IMR-90 (cell line): ENCODE results near the gene LINC01488. TPM values are rescaled to one million over a fixed set of nuclear protein-coding genes. Genes with fewer than 3 reads are reported as not detected.
A peak's percentile ranks its signal among the peaks of the same experiment; 100 is the strongest.

Experiments
- ATAC-seq: fragments of 200-7000 bp; cut with Tn5 transposase; 2 replicates; pipeline ENCODE4 v1.9.1; 2020; ENCODE audit warnings: low read depth, mild to moderate bottlenecking, moderate library complexity
- BruUV-seq: library from RNA; stranded (reverse); fragments of 400-500 nt; replicated peaks from 2 replicates; lab custom pipeline; 2021; lab: Mats Ljungman, UMichigan
- CTCF ChIA-PET: fragments of 300-600 bp; formaldehyde crosslinking; extraction: SDS; loops from one replicate; lab custom pipeline; 2021; ENCODE audit warnings: antibody characterized with exemption; lab: Yijun Ruan, JAX
- POLR2A ChIA-PET: fragments of 300-600 bp; sonication (Branson Sonifier 250); formaldehyde crosslinking; loops from one replicate; lab custom pipeline; 2022; ENCODE audit warnings: antibody characterized with exemption; ENCODE audit not compliant: unreplicated experiment; lab: Charles Lee
- DNase-seq: peaks from one replicate; pipeline ENCODE4 v3.0.0; 2013
- H2AFZ ChIP-seq: replicated peaks from 2 replicates; pipeline ENCODE3; 2013; ENCODE audit warnings: low read length, mild to moderate bottlenecking; ENCODE audit not compliant: poor library complexity
- H2AK5ac ChIP-seq: 2 replicates; pipeline ENCODE4 v1.6.1; 2013; ENCODE audit warnings: low read depth, low read length, inconsistent platforms
- H2AK9ac ChIP-seq: replicated peaks from 2 replicates; pipeline ENCODE3; 2013; ENCODE audit warnings: mild to moderate bottlenecking, low read depth, low read length, moderate library complexity; ENCODE audit not compliant: poor library complexity
- H2BK120ac ChIP-seq: 2 replicates; pipeline ENCODE4 v1.6.1; 2013; ENCODE audit warnings: low read depth, low read length, inconsistent platforms
- H2BK15ac ChIP-seq: 3 replicates; pipeline ENCODE4 v1.6.1; 2013; ENCODE audit warnings: low read depth, low read length, inconsistent platforms
- H2BK20ac ChIP-seq: 2 replicates; pipeline ENCODE4 v1.6.1; 2013; ENCODE audit warnings: low read depth, mild to moderate bottlenecking, inconsistent platforms, low read length, moderate library complexity
- H2BK5ac ChIP-seq: 2 replicates; pipeline ENCODE4 v1.6.1; 2013; ENCODE audit warnings: mild to moderate bottlenecking, low read depth, low read length, inconsistent platforms; ENCODE audit not compliant: poor library complexity, severe bottlenecking
- H3K14ac ChIP-seq: replicated peaks from 2 replicates; pipeline ENCODE4 v1.6.1; 2013; ENCODE audit warnings: low read depth, low read length, inconsistent platforms
- H3K18ac ChIP-seq: 2 replicates; pipeline ENCODE4 v1.6.1; 2013; ENCODE audit warnings: low read depth, low read length, control low read depth
- H3K23ac ChIP-seq: 2 replicates; pipeline ENCODE4 v1.6.1; 2013; ENCODE audit warnings: low read depth, low read length, inconsistent platforms
- H3K27ac ChIP-seq: 2 replicates; pipeline ENCODE4 v1.5.1; 2013; ENCODE audit warnings: mild to moderate bottlenecking, control low read depth, low read length; ENCODE audit not compliant: insufficient read depth
- H3K27me3 ChIP-seq: 2 replicates; pipeline ENCODE4 v1.6.1; 2013; ENCODE audit warnings: low read length; ENCODE audit not compliant: control insufficient read depth, insufficient read depth
- H3K36me3 ChIP-seq: 2 replicates; pipeline ENCODE4 v1.6.1; 2013; ENCODE audit warnings: low read length, mixed read lengths; ENCODE audit not compliant: control insufficient read depth, insufficient read depth
- H3K4ac ChIP-seq: 2 replicates; pipeline ENCODE4 v1.6.1; 2013; ENCODE audit warnings: low read depth, low read length, inconsistent platforms
- H3K4me1 ChIP-seq: 2 replicates; pipeline ENCODE4 v1.6.1; 2013; ENCODE audit warnings: low read length, mixed read lengths; ENCODE audit not compliant: control insufficient read depth, insufficient read depth
- H3K4me2 ChIP-seq: 2 replicates; pipeline ENCODE4 v1.6.1; 2013; ENCODE audit warnings: low read depth, mild to moderate bottlenecking, control low read depth, low read length, moderate library complexity
- H3K4me3 ChIP-seq: 2 replicates; pipeline ENCODE4 v1.5.1; 2013; ENCODE audit warnings: low read depth, mild to moderate bottlenecking, control low read depth, low read length, moderate library complexity; ENCODE audit not compliant: insufficient read depth
- H3K56ac ChIP-seq: 2 replicates; pipeline ENCODE4 v1.6.1; 2013; ENCODE audit warnings: low read length, inconsistent platforms; ENCODE audit not compliant: insufficient read depth; ENCODE audit errors: extremely low read depth
- H3K79me1 ChIP-seq, 2 experiments: 2 replicates each; pipeline ENCODE4 v1.6.1; 2013; ENCODE audit warnings: low read length in 2 of 2, inconsistent platforms in 1 of 2, low read depth in 1 of 2
- H3K9ac ChIP-seq: 2 replicates; pipeline ENCODE4 v1.6.1; 2013; ENCODE audit warnings: low read depth, low read length, control low read depth
- H3K9me1 ChIP-seq: 2 replicates; pipeline ENCODE4 v1.6.1; 2013; ENCODE audit warnings: low read length, inconsistent platforms; ENCODE audit not compliant: insufficient read depth
- H3K9me3 ChIP-seq: 2 replicates; pipeline ENCODE4 v1.6.1; 2013; ENCODE audit warnings: low read length; ENCODE audit not compliant: control insufficient read depth, insufficient read depth
- H4K20me1 ChIP-seq: 2 replicates; pipeline ENCODE4 v1.6.1; 2013; ENCODE audit warnings: low read length, inconsistent platforms; ENCODE audit not compliant: insufficient read depth
- H4K5ac ChIP-seq: 2 replicates; pipeline ENCODE4 v1.6.1; 2013; ENCODE audit warnings: mild to moderate bottlenecking, low read depth, low read length, control low read depth
- H4K8ac ChIP-seq, 2 experiments: 2 replicates each; pipeline ENCODE4 v1.6.1; 2013; ENCODE audit warnings: low read depth in 2 of 2, low read length in 2 of 2, control low read depth in 1 of 2, inconsistent platforms in 1 of 2
- H4K91ac ChIP-seq: 2 replicates; pipeline ENCODE4 v1.6.1; 2013; ENCODE audit warnings: low read depth, low read length, inconsistent platforms; ENCODE audit not compliant: insufficient read depth
- CHD1 ChIP-seq: IDR thresholded peaks from 2 replicates; pipeline ENCODE4 v1.6.1; 2012; ENCODE audit warnings: low read depth, low read length, improper control_type of control experiment
- MAFK ChIP-seq: IDR thresholded peaks from 2 replicates; pipeline ENCODE4 v1.6.1; 2012; ENCODE audit warnings: low read depth, low read length, improper control_type of control experiment
- MXI1 ChIP-seq: IDR thresholded peaks from 2 replicates; pipeline ENCODE4 v1.6.1; 2012; ENCODE audit warnings: low read depth, mild to moderate bottlenecking, low read length, moderate library complexity, borderline replicate concordance
- NFE2L2 ChIP-seq: fragments of 150-350 bp; IDR thresholded peaks from 2 replicates; pipeline ENCODE4 v1.6.1; 2016; ENCODE audit warnings: low read depth, mild to moderate bottlenecking, low read length
- POLR2A ChIP-seq: IDR thresholded peaks from 2 replicates; pipeline ENCODE4 v1.6.1; 2012; ENCODE audit warnings: mild to moderate bottlenecking, low read depth, low read length
- RAD21 ChIP-seq: IDR thresholded peaks from 2 replicates; pipeline ENCODE4 v1.6.1; 2012; ENCODE audit warnings: low read length, improper control_type of control experiment
- RCOR1 ChIP-seq: IDR thresholded peaks from 2 replicates; pipeline ENCODE4 v1.6.1; 2012; ENCODE audit warnings: mild to moderate bottlenecking, low read length, improper control_type of control experiment; ENCODE audit not compliant: insufficient replicate concordance
- RFX5 ChIP-seq: IDR thresholded peaks from 2 replicates; pipeline ENCODE4 v1.8.0; 2012; ENCODE audit warnings: low read depth, mild to moderate bottlenecking, low read length, moderate library complexity
- SMC3 ChIP-seq: fragments of 150-350 bp; IDR thresholded peaks from 2 replicates; pipeline ENCODE4 v1.6.1; 2016; ENCODE audit warnings: low read depth, mild to moderate bottlenecking, antibody characterized with exemption, low read length, moderate library complexity
- WGBS, 2 experiments: methylation state at CpG; one replicate each; pipeline versions ENCODE4 v1.1.5 to v1.1.7; 2013; ENCODE audit warnings: missing lambda C conversion rate in 2 of 2; ENCODE audit not compliant: insufficient read length in 1 of 2; ENCODE audit errors: extremely low coverage in 2 of 2; 5-methylcytosine and 5-hydroxymethylcytosine counted together
- dilution Hi-C: fragments of 300-500 bp; cut with HindIII; formaldehyde crosslinking; loops from one replicate; pipeline ENCODE4 v1.14.3; 2018; ENCODE audit warnings: low sequenced_read_pairs; ENCODE audit not compliant: unreplicated experiment
- in situ Hi-C: fragments of 300-500 bp; cut with MboI; formaldehyde crosslinking; loops from 3 replicates; pipeline ENCODE4 v1.14.3; 2019; ENCODE audit warnings: low sequenced_read_pairs, inconsistent platforms, mixed read lengths
- intact Hi-C: fragments of 100-400 bp; cut with micrococcal nuclease; formaldehyde crosslinking; loops from 2 replicates; pipeline ENCODE4 v1.10.0; 2022
- polyA plus RNA-seq, 3 experiments: library from polyadenylated mRNA; depleted of rRNA; stranded (reverse); fragments of >200 nt; gene quantifications; 2 replicates each; pipeline ENCODE4 v1.2.3, GENCODE V29; 2012; ENCODE audit warnings: low replicate concordance in 1 of 3
- total RNA-seq: library from RNA; depleted of rRNA; stranded (reverse); fragments of >200 nt; gene quantifications from 2 replicates; pipeline ENCODE4 v1.2.3, GENCODE V29; 2012
- TF ChIP-seq, protein P1 (sequence below): fragments of 150-350 bp; IDR thresholded peaks from 2 replicates; pipeline ENCODE4 v1.6.1; 2016; ENCODE audit warnings: low read depth, mild to moderate bottlenecking, low read length, moderate library complexity, borderline replicate concordance

The LINC01488 gene
- total and polyA plus RNA-seq, 2 of the 4 experiments (the other 2 are of a cell fraction) = not detected

DNA sequence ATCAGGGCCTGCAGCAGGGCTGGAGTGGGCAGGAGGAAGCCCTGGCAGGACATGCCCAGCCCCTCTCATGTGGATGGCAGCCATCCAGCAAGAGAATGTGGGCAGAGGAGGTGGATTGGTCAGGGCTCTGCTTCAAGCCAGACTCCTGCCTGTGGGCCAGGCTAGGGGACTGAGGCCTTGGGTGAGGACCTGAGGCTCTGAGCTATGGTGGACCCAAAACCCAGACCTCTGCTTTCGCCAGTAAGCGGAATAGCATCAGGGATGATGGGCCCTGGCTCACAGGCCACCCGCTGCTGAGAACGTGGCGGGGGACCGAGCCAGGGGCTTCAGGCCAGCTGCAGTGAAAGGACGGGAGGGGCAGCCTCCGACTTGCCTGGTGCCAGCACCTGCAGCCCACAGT is 57.4 kb downstream of the LINC01488 start:
- DNase-seq = no peak
- CTCF ChIA-PET = no interaction called here
- H4K91ac ChIP-seq = no peak overlapping the region
- 91% methylated on average over 5 of the region's 8 CpGs; no CpG with 5 or more reads in 1 of the 2 experiments for WGBS, 2 experiments
- H3K4me1 ChIP-seq = peaks cover 7% of the 10 kb centered on the region
- TF ChIP-seq CHD1 = no peak
- TF ChIP-seq MAFK = no peak
- TF ChIP-seq NFE2L2 = no peak
- no peak for TF ChIP-seq RCOR1
- no peak for TF ChIP-seq MXI1
- TF ChIP-seq RFX5 = no peak
- TF ChIP-seq, protein P1, sequence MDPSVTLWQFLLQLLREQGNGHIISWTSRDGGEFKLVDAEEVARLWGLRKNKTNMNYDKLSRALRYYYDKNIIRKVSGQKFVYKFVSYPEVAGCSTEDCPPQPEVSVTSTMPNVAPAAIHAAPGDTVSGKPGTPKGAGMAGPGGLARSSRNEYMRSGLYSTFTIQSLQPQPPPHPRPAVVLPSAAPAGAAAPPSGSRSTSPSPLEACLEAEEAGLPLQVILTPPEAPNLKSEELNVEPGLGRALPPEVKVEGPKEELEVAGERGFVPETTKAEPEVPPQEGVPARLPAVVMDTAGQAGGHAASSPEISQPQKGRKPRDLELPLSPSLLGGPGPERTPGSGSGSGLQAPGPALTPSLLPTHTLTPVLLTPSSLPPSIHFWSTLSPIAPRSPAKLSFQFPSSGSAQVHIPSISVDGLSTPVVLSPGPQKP = no peak
- TF ChIP-seq SMC3 = no peak
- TF ChIP-seq POLR2A = no peak
- TF ChIP-seq RAD21 = no peak
- H4K20me1 ChIP-seq = no peaks in the 10 kb centered on the region
- H3K18ac ChIP-seq = no peak overlapping the region
- no peak overlapping the region for H3K4ac ChIP-seq
- intact Hi-C loops (no loop called here), in situ Hi-C loops (no loop called here), dilution Hi-C loops (no loop called here)
- no peak overlapping the region for H3K27ac ChIP-seq
- H2AK5ac ChIP-seq = no peak overlapping the region
- H4K5ac ChIP-seq = no peak overlapping the region
- no peak overlapping the region for H3K14ac ChIP-seq
- H2AK9ac ChIP-seq = no peak overlapping the region
- no peak overlapping the region for H3K4me2 ChIP-seq
- H3K9me1 ChIP-seq = no peaks in the 10 kb centered on the region
- no peak overlapping the region for H2BK120ac ChIP-seq
- H3K23ac ChIP-seq = no peak overlapping the region
- peaks cover 2% of the 10 kb centered on the region; the same call in 1 of the 2 replicates for H3K27me3 ChIP-seq
- peak overlapping the region; percentile 8 for H2AFZ ChIP-seq
- H3K56ac ChIP-seq = no peak overlapping the region
- H2BK15ac ChIP-seq = no peak overlapping the region
- no peak overlapping the region for H3K4me3 ChIP-seq
- no peak overlapping the region for H2BK20ac ChIP-seq
- POLR2A ChIA-PET = no interaction called here
- ATAC-seq = no peak
- H3K36me3 ChIP-seq = no peaks in the 10 kb centered on the region
- no peak overlapping the region for H3K9ac ChIP-seq
- no peaks in the 10 kb centered on the region for H3K9me3 ChIP-seq
- no peaks in the 10 kb centered on the region for H3K79me1 ChIP-seq
- H2BK5ac ChIP-seq = no peak overlapping the region
- no TSS peak for BruUV-seq
- no peak overlapping the region for H4K8ac ChIP-seq
